Measurements from ENCODE around the gene DRAXIN.
A peak's percentile ranks its signal among the peaks of the same experiment; 100 is the strongest.

Gene DRAXIN

DNA sequence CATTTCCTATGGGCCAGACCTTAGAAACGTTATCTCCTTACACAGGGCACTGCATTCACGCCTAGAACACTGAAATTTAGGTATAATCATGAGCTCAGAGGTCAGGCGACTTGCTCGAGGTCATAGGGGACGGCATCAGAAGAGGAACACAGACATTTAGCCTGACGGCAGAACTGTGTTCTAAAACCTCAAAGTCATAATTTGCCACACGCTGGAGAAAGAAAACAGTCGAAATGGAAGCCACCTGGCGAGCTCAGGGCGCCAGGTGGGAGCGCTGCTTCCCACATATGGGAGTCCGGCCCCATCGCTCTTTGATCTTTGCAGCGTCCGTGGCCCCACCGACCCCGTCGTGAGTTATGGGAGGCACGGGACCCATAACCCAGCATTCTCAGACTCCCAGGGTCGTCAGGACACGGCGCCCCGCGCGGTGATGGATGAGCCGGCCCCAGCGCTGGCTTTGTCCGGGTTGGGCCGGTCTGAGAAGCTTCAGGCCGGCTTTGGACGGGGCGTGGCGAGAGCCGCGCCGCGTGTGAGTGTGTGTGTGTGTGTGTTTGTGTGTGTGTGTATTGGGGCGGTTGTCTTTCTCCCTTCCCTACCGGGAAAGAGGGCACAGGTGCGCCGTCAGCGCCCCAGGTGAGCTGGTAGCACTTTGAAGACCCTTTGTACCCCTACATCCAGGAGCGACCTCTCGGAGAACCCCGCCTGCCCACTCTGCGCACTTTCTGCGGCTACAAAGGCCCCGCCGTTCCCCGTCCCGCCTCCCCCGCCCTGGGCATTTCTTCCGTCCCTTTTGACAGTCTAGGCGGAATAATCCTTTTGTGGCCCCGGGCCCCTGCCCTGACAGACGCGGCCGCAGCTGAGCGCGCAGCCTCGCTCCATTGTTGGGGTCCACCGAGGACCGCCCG, 861 bp upstream of the DRAXIN start:
- DNase-seq: no peak

DNA sequence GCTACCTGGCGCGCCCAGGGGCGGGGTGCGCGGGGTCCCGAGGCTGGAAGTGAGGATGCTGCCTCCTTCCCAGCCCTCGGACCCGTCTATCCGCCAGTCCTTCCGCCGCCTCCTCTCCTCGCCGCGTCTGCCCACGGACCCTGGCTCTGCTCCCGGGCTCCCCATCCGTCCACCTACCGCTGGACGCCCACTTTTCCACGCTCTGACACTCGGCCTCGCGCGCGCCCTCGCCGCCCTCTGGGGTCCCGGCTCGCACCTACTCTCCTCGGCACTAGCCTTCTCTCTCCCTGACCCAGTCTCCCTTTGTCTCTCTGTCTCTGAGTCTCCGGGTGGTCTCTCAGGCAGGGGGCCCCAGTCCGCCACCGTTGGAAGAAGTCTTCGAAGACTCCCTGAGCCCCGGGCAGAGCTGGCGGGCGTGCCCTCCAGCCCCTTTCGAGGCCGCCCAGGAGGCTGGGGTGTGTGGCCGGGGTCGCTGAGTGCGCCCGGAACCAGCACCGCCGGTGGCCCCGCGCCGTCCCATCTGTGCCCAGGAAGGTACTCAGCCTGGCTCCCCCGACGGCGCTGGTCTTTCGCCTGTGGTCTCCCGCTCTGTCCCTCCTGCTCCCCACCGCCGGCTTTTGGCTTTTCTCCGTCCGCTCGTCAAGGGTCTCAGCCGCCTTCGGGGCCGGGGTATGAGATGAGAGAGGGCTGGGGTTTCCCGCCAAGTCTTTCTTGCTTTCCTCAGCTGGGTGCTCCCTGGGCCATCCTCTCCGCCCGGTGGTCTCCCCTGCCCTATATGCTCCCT, 610 bp downstream of the DRAXIN start:
- no peak for DNase-seq

- peak; percentile 53 for DNase-seq
Observed at GRCh38 chr1:11693024-11693590, 1.6 kb downstream of the DRAXIN start.

DNA sequence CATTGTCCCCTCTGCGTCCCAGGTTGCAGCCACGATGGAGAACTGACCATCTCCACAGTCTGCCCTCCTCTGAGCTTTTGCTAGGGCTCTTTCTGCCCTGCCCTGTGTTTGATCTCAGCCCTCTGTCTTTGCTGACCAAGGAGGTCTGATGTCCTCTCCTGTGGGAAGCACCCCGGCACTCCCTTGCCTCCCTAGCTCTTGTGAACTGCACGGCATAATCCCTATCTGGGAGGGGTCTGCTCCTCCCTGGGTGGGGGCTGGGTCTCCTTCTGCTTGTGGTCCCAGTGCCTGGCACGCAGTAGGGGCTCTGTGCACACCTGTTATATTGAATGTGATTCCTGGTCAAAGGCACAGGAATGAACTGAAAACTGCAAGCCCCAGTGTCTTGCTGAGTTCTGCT, 2.4 kb downstream of the DRAXIN start:
- no peak for DNase-seq

- no peak for DNase-seq
Observed at GRCh38 chr1:11695861-11696260, 4.4 kb downstream of the DRAXIN start.

GRCh38 chr1:11697188-11697892, 5.8 kb downstream of the DRAXIN start:
- no peak for DNase-seq

DNA sequence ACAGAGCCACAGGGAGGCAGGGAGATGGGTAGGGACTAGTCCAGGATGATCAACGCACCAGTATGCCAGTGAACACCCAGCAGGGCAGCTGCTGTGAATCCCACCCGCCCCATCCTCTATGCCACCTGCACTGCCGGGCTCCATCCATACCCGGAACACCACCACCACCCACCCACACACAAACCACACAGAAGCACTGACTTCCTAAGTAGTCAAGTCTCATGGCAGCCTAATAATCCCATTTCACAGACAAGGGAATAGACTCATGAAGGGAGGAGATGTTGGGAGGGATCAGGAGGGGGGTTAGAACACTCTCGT, 6.3 kb downstream of the DRAXIN start:
- DNase-seq: no peak

GRCh38 chr1:11700601-11701467, 9.3 kb downstream of the DRAXIN start:
- no peak for DNase-seq

DNA sequence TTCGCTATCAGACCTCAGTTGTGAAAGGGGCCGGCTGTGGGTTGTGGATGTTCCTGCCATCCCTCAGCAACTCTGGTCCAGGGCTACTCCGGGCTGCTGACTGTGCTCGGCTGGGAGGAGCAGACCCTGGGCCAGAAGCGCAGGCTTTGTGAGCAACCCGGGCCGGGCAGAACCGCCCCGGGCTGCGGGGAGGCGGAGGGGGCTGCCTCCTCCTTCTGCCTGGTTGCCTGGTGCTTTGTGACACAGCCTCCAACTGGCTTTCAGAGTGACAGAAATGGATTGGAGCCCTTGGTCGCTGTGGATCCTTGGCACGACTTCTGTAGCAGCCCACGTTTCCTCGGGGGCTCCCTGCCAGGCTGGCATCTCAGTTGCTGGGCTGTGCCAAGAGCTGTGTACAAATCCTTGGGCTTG, 10.0 kb downstream of the DRAXIN start:
- no peak for DNase-seq

- no peak for DNase-seq
Observed at GRCh38 chr1:11701981-11702803, 10.7 kb downstream of the DRAXIN start.

DNA sequence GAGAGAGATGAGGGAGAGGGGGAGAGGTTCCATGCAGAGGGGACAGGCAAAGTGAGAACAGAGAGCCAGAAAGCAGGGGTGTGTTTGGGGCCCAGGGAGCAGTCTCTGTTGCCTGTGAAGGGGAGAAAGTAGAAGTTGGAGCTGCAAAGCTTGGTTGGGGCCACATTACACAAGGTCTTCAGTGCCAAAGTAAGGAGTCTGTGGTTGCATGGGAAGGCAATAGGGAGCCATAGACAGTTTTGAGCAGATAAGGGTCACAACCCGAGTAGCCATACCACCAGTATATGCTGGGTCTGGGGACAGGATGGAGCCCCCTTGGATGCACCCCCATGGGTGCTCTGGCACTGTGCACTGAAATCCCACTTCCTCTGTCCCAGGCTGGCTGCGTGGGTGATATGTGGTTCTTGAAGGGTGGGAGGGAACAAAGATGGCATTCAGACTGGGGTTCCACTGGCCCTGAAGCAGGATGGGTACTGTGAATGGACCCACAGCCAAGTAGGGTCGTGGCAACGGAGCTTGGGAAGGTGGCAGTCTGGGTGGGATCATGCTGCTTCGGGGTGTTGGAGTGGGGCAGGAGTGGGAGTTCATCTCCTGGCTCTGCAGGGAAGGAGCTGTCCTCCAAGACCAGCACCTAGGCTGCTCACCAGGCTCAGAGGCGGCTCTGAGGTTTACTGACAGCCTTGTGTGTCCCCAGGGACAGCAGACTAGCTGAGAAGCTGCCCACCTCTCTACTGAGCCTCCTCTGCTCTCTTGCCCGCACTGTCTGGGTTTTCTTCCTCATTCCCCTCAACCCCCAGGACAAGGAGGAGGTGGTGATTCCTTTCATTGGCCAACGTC, 12.1 kb downstream of the DRAXIN start:
- no peak for DNase-seq

DNA sequence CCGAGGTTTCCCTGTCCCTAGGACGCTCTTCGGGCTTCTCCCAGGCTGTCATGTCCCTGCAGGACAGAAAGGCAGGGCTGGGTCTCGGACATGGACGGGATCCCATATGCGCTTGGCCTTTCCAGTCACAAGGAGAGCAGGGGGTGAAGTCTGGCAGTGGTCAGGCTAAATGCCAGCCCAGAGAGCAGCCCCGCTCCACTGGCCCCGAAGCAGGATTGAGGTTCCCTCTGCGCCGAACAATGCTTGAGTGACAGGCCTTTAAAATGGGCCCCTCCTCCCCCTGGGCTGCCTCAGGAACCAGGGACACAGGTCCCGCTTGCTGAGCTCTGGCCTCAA, 12.7 kb downstream of the DRAXIN start:
- no peak for DNase-seq

DNA sequence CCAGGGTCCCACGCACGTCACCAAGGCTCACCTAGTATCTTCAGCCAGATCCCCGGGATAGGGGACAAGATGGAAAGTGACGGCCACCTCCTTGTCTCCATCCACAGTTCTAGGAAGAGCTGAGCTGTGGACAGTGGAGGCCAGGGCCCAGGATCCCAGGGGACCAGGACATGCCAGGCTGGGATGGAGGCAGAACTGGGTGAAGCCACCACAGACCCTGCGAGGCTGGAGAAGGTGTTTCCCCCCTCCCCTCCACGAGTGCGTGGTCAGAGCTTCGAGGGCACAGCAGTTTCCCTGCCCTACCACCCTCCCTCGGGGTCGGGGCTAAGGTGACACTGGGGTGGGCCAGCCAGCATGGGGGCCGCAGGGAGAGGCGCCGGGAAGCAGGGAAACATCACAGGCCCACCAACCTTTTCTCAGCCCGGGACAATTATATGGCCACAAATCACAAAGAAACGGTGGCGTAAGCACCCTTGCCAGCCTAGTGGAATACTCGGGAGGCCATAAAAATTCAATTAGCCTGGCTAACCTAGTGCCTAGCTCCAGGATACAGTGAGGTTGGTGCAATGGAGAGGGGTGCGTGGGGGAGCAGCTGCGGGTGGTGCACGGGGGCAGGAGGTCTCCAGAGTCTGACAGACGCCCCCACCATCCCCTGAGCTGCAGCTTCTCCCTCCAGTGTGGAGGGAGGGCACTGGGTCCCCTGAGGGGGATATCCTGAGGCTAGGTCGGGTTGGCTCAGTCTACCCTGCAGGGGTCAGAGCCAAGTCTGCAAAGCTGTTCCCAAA, 13.4 kb downstream of the DRAXIN start:
- no peak for DNase-seq

DNA sequence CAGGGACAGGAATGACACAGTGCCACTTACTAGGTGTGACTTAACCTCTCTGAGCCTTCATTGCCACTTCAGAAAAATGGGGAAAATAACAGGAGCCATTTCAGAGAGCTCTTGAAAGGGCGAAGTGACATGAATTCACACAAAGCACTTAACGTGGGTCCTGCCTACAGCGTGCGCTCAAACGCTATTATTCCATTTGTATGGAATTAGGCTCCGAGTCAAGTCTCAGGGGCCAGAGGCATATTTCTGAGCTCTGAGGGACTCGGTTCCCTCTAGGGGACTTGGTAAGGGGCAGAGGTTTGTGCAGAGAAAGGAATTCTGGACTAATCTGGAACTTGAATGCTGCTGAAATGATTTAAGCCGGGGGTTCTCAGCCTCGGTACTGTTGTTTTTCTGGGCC, 14.1 kb downstream of the DRAXIN start:
- no peak for DNase-seq

DNA sequence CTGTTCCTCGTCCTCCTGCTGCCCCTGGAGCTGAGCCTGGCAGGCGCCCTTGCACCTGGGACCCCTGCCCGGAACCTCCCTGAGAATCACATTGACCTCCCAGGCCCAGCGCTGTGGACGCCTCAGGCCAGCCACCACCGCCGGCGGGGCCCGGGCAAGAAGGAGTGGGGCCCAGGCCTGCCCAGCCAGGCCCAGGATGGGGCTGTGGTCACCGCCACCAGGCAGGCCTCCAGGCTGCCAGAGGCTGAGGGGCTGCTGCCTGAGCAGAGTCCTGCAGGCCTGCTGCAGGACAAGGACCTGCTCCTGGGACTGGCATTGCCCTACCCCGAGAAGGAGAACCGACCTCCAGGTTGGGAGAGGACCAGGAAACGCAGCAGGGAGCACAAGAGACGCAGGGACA, 14.8 kb downstream of the DRAXIN start:
- DNase-seq: no peak

GRCh38 chr1:11707621-11708276, 16.2 kb downstream of the DRAXIN start:
- no peak for DNase-seq

GRCh38 chr1:11708554-11709350, 17.2 kb downstream of the DRAXIN start:
- DNase-seq: no peak

- DNase-seq: no peak
Observed at GRCh38 chr1:11711490-11711889, 20.0 kb downstream of the DRAXIN start.
